ENCODE data around the gene TNFRSF14.

DNA sequence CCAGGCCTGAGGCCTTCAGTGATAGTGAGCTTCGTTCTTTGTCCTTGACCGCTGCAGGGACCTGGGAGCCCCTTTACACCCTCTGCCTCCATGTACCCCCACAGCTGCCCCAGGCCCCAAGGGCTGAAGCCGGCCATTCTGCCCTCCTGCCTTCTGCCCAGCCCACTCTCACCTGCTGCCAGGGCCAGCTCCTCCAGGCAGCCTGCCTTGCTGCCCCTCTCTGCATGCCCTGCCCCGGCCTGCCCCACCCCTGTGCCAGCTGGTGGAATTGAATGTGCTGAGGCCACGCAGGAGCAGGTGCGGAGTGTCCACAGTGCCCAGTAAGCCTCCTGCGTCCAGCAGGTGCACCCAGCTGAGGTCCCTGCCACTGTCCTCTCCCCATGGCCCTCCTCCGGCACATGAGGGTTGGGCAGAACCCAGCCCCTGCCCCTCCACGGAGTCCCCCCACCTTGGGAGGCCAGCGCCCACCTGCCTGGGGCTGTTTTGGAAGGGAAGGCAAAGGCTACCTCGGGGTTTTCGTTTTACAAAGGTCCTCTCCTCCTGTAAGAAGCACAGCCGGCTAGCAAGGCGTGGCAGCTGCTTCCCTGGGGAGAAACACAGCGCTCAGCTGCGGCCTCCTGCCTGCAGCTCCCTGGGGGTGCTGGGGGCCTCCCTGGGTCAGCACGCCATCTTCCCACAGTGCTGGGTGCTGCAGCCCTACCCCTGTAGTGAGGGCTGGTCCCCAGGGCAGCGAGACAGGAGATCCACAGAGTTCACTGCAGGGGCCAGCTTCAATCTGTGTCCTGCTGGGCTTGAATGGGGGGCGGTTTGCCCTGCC, 55.7 kb downstream of the TNFRSF14 start:
- TF ChIP-seq, protein P1, sequence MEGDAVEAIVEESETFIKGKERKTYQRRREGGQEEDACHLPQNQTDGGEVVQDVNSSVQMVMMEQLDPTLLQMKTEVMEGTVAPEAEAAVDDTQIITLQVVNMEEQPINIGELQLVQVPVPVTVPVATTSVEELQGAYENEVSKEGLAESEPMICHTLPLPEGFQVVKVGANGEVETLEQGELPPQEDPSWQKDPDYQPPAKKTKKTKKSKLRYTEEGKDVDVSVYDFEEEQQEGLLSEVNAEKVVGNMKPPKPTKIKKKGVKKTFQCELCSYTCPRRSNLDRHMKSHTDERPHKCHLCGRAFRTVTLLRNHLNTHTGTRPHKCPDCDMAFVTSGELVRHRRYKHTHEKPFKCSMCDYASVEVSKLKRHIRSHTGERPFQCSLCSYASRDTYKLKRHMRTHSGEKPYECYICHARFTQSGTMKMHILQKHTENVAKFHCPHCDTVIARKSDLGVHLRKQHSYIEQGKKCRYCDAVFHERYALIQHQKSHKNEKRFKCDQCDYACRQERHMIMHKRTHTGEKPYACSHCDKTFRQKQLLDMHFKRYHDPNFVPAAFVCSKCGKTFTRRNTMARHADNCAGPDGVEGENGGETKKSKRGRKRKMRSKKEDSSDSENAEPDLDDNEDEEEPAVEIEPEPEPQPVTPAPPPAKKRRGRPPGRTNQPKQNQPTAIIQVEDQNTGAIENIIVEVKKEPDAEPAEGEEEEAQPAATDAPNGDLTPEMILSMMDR (conservative IDR thresholded peaks at IDR 0.05), result no peak
- TF ChIP-seq ZFX (IDR thresholded peaks at IDR 0.05), result no peak
